ENCODE measurements around the gene CFAP298. TPM values are rescaled to one million over a fixed set of nuclear protein-coding genes. Genes with fewer than 3 reads are reported as not detected.

The CFAP298 gene
- total RNA-seq, 4 donors from 2014 or later: 24.2 to 34.8 (median 28.2) TPM

DNA sequence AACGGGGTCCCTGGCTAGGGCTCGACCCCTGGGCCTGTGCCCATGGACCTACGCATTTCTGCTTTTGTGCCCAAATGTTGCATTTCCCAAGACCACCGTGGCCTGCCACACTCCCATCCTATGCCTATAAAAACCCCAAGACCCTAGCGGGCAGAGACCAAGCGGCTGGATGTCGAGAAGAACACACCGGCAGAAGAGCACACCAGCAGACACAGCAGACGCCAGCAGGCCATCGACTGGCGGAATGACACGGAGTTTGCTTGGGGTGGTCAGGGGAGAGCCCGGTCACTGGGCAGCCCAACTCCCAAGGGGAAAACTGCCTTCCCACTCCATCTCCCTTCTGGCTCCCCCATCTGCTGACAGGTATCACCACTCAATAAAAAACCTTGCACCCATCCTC, 31.2 kb downstream of the CFAP298 start:
- TF ChIP-seq CTCF (IDR thresholded peaks at IDR 0.05) (no peak), POLR2A (IDR thresholded peaks at IDR 0.05) (no peak)
- no peaks in the 10 kb centered on the region for H3K36me3 ChIP-seq
- no peak overlapping the region for H3K4me3 ChIP-seq
- no peaks in the 10 kb centered on the region for H3K27me3 ChIP-seq
- no peaks in the 10 kb centered on the region for H3K4me1 ChIP-seq
- WGBS, 2 donors: 93 to 98% methylated on average over 10 to 12 of the region's 13 CpGs
- no peak for DNase-seq
- intact Hi-C loops (cut with DNase I): no loop called here
- H3K9me3 ChIP-seq: no peaks in the 10 kb centered on the region
- H3K27ac ChIP-seq: no peak overlapping the region

GRCh38 chr21:32578107-32578691, 34.0 kb downstream of the CFAP298 start:
- TF ChIP-seq CTCF (IDR thresholded peaks at IDR 0.05) (peak in 2 of 6 experiments; percentile 18 to 43), POLR2A (IDR thresholded peaks at IDR 0.05) (no peak)
- no peaks in the 10 kb centered on the region for H3K9me3 ChIP-seq
- no peak overlapping the region for H3K27ac ChIP-seq
- H3K36me3 ChIP-seq: no peaks in the 10 kb centered on the region
- 43 to 44% methylated on average over 3 to 7 of the region's 15 CpGs for WGBS, 2 donors
- no peak for DNase-seq
- peaks cover 0 to under 1% (median 0%) of the 10 kb centered on the region in 3 donors for H3K4me1 ChIP-seq
- intact Hi-C loops (cut with DNase I): no loop called here
- H3K4me3 ChIP-seq: no peak overlapping the region
- H3K27me3 ChIP-seq: no peaks in the 10 kb centered on the region

DNA sequence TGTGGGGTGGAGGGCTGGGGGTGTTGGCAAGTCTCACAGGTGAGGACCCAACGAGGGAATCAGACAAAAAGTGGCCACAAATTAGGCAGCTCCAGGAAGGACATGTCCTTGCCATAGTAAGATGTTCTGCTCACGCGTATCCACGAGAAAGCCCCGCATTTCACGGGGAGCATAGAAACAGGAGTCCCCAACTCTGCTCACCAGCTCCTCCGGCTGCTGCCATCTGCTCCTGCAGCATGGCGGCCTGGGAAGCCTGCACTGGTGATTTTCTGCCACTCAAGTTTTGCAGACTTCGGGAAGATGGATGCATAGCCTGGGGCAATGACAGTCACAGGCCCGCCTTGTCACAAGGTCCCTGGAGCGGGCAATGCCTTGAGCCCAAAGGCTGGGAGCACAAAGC, 36.2 kb downstream of the CFAP298 start:
- Histone ChIP-seq H3K4me3 (no peak overlapping the region), H3K27ac (no peak overlapping the region), H3K36me3 (no peaks in the 10 kb centered on the region), H3K4me1 (peaks cover 0 to 11% (median 0%) of the 10 kb centered on the region in 3 donors), H3K9me3 (no peaks in the 10 kb centered on the region), H3K27me3 (no peaks in the 10 kb centered on the region)
- intact Hi-C loops (cut with DNase I): no loop called here
- DNase-seq: no peak
- no peak for TF ChIP-seq POLR2A (IDR thresholded peaks at IDR 0.05)
- TF ChIP-seq CTCF (IDR thresholded peaks at IDR 0.05): no peak
- 87 to 92% methylated on average over 8 to 9 of the region's 11 CpGs for WGBS, 2 donors

DNA sequence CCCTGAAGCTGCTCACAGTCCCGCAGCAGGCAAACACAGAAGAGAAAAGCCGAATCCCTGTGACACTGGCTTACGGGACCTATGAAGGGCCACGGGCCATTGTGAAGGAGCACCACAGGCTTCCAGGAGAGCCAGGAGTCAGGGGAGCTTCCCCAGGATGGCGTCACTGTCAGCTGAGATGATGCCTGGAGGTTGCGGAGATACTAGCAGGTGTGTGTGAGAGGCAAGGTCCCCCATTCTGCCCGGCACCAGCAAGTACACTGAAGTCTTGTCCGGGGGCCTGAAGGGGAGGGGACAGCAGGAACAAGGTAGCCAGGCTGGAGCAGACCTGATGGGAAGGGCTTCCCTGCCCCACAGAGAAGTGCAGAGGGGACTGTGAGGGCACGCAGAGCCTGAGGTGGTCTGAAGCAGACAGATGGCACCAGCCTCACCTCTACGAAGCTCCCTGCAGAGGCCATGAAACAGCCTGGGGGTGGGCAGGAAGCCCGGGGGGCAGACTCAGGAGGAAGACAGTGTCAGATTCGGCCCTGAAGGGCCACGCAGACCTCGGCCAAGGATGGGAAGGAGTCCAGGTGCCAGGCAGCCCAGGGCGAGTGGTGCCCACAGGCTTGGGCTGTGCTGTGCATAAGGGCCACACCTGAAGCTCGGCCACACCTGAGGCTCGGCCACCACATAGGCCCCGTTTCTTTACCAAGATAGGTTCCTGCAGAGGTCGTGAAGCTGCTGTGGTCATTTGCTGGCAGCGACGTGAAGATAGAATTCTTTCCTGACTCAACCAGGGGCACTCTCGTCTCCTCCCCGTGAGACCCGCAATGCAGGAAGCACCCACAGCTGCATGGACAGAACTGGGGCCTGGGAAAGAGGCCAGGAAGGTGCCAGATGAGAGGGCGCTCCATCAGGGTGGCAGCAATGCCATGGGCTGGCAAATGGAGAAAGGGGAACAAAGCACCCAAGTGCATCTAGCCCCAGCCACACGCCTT, 36.9 kb downstream of the CFAP298 start:
- Histone ChIP-seq H3K4me1 (peaks cover 0 to 11% (median 0%) of the 10 kb centered on the region in 3 donors), H3K4me3 (no peak overlapping the region), H3K36me3 (no peaks in the 10 kb centered on the region), H3K27ac (no peak overlapping the region), H3K9me3 (no peaks in the 10 kb centered on the region), H3K27me3 (no peaks in the 10 kb centered on the region)
- TF ChIP-seq CTCF (IDR thresholded peaks at IDR 0.05) (no peak), POLR2A (IDR thresholded peaks at IDR 0.05) (no peak)
- 79 to 81% methylated on average over 9 to 18 of the region's 26 CpGs for WGBS, 2 donors
- intact Hi-C loops (cut with DNase I): no loop called here
- DNase-seq: no peak
